Measurements from ENCODE around the gene SLC16A10. TPM values are rescaled to one million over a fixed set of nuclear protein-coding genes. Genes with fewer than 3 reads are reported as not detected.
A peak's percentile ranks its signal among the peaks of the same experiment; 100 is the strongest.

The SLC16A10 gene
- total and polyA plus RNA-seq, 2 of the 4 experiments (the other 2 are of a cell fraction): not detected

DNA sequence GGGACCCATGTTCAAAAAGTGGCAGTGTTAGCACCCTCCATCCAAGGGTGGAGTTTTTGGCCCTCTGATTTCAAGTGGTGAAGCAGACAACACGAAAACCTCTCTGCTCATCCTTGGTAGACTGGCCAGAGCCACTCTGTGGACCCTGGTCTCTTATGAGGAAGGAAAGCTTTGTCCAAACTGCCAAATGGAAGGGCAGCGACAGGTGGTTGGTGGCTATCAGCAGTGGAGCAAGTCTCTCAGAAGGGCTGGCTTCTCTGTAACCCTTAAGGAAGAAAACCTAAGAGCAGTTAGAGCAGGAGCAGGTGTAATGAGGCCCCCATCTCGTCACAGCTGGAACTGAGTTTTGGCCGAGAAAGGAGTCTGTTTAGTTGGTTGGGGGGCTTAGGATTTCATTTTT is 155.8 kb downstream of the SLC16A10 start:
- WGBS, 2 experiments (ENCODE audit: extremely low coverage in 2 of 2, insufficient read length in 1 of 2): no CpG with 5 or more reads among the region's 4 CpGs
- Histone ChIP-seq H3K18ac (ENCODE audit: low read depth, low read length) (no peak overlapping the region), H3K23ac (ENCODE audit: low read depth, low read length) (no peak overlapping the region), H3K36me3 (ENCODE audit: control insufficient read depth, insufficient read depth, low read length) (no peaks in the 10 kb centered on the region), H4K20me1 (ENCODE audit: insufficient read depth, low read length) (no peaks in the 10 kb centered on the region), H4K8ac (ENCODE audit: low read depth in 2 of 2, low read length in 2 of 2) (no peak overlapping the region), H3K4ac (ENCODE audit: low read depth, low read length) (peak overlapping the region; percentile 57; the same call in 1 of the 2 replicates), H4K5ac (ENCODE audit: low read depth, low read length) (no peak overlapping the region), H3K9me1 (ENCODE audit: insufficient read depth, low read length) (peaks cover 6% of the 10 kb centered on the region), H3K9ac (ENCODE audit: low read depth, low read length) (no peak overlapping the region), H2BK120ac (ENCODE audit: low read depth, low read length) (peak overlapping the region; percentile 12; the same call in 1 of the 2 replicates), H2AK5ac (ENCODE audit: low read depth, low read length) (0 out of 2 replicates have a peak overlapping the region, but pooled peaks have one; percentile 25), H3K56ac (ENCODE audit: extremely low read depth, insufficient read depth, low read length) (no peak overlapping the region), H2AK9ac (replicated peaks; ENCODE audit: low read depth, low read length, poor library complexity) (no peak overlapping the region), H4K91ac (ENCODE audit: insufficient read depth, low read depth, low read length) (peak overlapping the region; percentile 27; the same call in 1 of the 2 replicates), H2BK20ac (ENCODE audit: low read depth, low read length) (no peak overlapping the region), H3K4me1 (ENCODE audit: control insufficient read depth, insufficient read depth, low read length) (peaks cover 5% of the 10 kb centered on the region; the same call in 1 of the 2 replicates), H2BK5ac (ENCODE audit: low read depth, low read length, poor library complexity, severe bottlenecking) (no peak overlapping the region), H3K27ac (ENCODE audit: insufficient read depth, low read length) (no peak overlapping the region), H3K14ac (replicated peaks; ENCODE audit: low read depth, low read length) (no peak overlapping the region), H2BK15ac (ENCODE audit: low read depth, low read length) (0 out of 3 replicates have a peak overlapping the region, but pooled peaks have one; percentile 27), H3K9me3 (ENCODE audit: control insufficient read depth, insufficient read depth, low read length) (no peaks in the 10 kb centered on the region), H3K27me3 (ENCODE audit: control insufficient read depth, insufficient read depth, low read length) (no peaks in the 10 kb centered on the region), H3K4me2 (ENCODE audit: low read depth, low read length) (no peak overlapping the region), H3K4me3 (ENCODE audit: insufficient read depth, low read depth, low read length) (no peak overlapping the region), H3K79me1 (ENCODE audit: low read depth in 1 of 2, low read length in 2 of 2) (no peaks in the 10 kb centered on the region), H2AFZ (replicated peaks; ENCODE audit: low read length, poor library complexity) (no peak overlapping the region)
- intact Hi-C loops (cut with micrococcal nuclease): no loop called here
- no peak for ATAC-seq (ENCODE audit: low read depth)
- POLR2A ChIA-PET (ENCODE audit: unreplicated experiment): no interaction called here
- TF ChIP-seq MAZ (IDR thresholded peaks at IDR 0.05; ENCODE audit: borderline replicate concordance, low read depth, low read length): no peak
- no peak for TF ChIP-seq RAD21 (IDR thresholded peaks at IDR 0.05; ENCODE audit: low read length)
- TF ChIP-seq MXI1 (IDR thresholded peaks at IDR 0.05; ENCODE audit: borderline replicate concordance, low read depth, low read length): no peak
- no peak for TF ChIP-seq SMC3 (IDR thresholded peaks at IDR 0.05; ENCODE audit: low read depth, low read length)
- no peak for TF ChIP-seq MAFK (IDR thresholded peaks at IDR 0.05; ENCODE audit: low read depth, low read length)
- BruUV-seq (replicated peaks): no TSS peak
- dilution Hi-C loops (cut with HindIII; ENCODE audit: low sequenced_read_pairs, unreplicated experiment): no loop called here
- CTCF ChIA-PET: interaction anchor here (0.6 to 1.3 kb wide), 4 partner anchors 14 to 364 kb away, joined by 3 to 5 read pairs (median 3); a partner anchor contains a TSS
- DNase-seq: no peak
- in situ Hi-C loops (cut with MboI; ENCODE audit: low sequenced_read_pairs): no loop called here
